ENCODE data around the gene YEATS4.

YEATS4 gene

DNA sequence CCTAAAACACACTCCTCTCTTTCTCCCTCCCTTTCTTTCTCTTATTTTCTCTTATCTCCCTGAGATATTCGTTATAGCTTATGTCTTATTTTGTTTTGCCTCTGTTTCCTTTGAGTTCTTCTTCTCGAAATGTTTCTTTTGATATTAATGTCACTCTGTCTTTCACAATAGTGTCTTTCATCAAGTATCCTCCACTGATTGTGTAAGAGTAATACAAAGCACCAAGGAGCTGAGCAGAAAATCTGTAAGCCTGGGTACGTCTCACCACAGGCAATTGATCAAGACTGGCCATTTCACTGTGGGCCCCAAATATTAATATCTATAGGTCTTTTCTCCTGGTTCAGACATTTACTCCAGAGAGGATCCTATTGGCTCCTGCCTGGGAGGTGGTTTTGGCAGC is 16.2 kb upstream of the YEATS4 start:
- DNase-seq: no peak

DNA sequence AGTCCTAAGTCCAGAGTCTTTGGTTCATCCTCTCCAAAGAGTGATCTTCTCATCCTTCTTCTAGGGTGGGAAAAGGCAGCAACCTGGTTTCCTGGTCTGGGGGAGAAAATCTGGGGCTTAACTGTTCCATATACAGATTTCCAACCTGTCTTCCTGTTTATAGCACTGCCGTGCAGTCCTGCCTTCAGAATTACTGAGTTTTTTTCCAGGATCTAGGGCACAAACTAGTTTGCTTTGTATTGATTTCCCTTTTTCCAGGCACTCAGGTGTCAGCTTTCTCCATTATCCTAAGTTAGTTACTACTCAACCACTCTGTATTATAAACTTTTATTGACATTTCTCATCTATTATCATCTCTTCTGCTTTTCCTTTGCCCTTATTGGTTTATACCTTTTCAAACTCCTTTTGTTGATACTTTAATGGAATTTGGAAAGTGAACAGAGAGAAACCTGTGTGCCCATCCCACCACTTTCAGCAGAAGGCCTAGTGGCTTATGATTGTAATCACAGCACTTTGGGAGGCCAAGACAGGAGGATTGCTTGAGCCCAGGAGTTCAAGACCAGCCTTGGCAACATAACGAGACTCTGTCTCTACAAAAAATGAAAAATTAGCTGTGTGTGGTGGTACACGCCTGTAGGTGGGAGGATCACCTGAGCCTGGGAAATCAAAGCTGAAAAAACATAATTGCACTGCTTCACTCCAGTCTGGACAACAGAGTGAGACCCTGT is 15.5 kb upstream of the YEATS4 start:
- no peak for DNase-seq

DNA sequence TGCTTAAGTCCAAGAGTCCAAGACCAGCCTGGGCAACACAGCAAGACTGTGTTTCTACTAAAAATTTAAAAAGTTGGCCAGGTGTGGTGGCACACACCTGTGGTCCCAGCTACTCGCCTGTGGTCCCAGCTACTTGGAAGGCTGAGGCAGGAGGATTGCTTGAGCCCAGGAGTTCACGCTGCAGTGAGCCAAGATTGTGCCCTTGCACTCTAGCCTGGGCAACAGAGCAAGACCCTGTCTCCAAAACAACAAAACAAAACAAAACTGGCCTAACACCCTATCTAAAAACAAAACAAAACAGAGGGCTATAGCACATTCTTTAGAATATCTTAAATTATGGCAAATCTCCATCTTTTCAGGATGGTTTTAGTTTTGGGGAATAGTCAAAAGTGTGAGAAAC is 14.5 kb upstream of the YEATS4 start:
- no peak for DNase-seq

DNA sequence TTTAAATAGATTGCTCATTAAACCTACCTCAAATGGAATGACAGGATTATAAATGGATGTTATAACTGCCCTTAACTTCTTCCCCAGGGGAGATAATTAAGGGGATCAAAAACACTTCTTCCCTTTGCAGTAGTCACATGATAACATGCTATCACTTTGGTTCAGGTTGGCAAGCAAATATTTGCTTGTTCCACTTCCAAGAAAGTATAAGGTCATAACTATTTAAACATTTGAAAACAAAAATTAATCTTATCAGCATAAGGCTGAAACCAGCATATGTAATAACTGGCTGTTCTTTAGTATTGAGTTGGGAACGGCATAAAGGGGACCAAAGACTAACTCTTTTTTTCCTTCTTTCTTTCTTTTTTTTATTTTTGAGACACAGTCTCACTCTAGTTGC is 13.8 kb upstream of the YEATS4 start:
- DNase-seq: no peak

DNA sequence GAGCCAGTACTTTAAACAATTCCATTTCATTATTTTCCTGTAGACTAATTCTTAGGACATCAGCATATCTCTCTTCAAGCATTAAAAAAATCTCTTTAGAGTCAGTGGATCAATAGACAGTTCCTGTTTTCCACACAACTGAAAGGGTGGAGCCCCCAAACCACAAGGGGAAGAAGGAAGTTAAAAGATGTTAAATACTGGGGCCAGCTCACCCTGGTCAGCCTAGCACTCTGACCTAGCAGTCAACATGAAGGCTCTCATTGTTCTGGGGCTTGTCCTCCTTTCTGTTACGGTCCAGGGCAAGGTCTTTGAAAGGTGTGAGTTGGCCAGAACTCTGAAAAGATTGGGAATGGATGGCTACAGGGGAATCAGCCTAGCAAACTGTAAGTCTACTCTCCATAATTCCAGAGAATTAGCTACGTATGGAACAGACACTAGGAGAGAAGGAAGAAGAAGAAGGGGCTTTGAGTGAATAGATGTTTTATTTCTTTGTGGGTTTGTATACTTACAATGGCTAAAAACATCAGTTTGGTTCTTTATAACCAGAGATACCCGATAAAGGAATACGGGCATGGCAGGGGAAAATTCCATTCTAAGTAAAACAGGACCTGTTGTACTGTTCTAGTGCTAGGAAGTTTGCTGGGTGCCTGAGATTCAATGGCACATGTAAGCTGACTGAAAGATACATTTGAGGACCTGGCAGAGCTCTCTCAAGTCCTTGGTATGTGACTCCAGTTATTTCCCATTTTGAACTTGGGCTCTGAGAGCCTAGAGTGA is 11.2 kb upstream of the YEATS4 start, which contains the start of gene LYZ:
LYZ (plus strand) TSS at position 220 of the 777 bp plus-strand sequence; CDS start at position 248, 28 bp downstream.
- no peak for DNase-seq

DNA sequence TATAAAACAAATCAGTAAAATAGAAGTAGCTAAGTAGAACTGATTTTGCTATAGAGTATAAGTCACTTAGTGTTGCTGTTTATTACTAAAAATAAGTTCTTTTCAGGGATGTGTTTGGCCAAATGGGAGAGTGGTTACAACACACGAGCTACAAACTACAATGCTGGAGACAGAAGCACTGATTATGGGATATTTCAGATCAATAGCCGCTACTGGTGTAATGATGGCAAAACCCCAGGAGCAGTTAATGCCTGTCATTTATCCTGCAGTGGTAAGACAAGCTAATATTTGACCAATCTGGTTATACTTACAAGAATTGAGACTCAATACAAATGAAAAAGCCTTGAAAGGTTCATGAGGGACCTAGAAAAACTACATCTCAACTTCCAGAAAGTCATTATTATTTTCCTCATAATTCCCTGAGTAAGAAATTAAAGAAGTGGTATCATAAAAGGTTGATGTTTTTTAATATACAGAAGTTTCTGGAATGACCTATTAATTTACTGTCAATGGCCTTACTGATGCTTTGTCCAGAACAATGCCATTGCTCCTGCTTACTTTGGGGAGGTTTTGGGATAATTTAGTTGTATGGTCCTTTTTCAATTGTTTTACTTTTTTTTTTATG is 9.4 kb upstream of the YEATS4 start:
- no peak for DNase-seq

DNA sequence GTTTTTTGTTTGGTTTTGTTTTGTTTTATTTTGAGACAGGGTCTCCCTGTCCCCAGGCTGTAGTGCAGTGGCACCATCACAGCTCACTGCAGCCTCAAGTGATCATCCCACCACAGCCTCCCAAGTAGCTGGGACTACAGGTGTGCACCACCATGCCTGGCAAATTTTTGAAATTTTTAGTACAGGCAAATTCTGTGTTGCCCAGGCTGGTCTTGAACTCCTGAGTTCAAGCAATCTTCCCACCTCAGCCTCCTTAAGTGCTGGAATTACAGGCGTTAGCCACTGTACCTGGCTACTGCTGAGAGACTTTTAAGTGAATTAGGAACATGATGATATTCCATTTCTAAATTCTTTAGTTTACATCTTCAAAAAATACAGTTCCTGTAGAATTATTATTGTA is 8.8 kb upstream of the YEATS4 start:
- no peak for DNase-seq

DNA sequence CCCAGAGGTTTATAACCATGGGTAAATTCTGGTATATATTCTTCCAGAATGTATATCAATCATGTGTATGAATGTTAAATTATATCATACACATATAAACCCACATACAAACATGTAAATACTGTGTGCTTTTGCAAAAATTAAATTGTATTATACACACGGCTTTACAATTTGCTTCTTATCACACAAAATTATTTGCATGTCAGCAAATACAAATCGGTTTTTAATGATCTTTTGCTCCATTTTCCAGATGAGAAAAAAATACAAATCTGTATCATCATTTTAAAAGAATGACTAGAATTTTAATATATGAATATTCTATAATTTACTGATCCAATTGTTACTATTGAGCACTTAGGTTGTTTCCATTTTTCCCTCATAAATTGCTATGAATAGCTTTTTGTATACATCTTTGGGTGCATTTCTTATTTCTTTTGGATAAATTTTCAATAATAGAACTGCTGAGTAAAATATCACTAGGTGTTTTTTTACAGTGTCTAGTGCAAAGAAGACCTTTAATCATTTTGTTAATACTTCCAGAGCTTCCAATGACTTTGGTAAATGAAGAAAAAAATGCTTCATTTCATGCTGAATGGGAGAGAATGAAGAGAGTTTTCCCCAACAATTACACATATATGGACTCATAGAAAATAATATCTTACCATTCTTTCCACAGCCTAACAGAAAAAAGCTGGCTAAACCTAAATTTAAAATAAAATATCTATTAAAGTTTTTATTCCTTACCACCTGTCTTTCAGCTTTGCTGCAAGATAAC is 7.9 kb upstream of the YEATS4 start:
- no peak for DNase-seq

DNA sequence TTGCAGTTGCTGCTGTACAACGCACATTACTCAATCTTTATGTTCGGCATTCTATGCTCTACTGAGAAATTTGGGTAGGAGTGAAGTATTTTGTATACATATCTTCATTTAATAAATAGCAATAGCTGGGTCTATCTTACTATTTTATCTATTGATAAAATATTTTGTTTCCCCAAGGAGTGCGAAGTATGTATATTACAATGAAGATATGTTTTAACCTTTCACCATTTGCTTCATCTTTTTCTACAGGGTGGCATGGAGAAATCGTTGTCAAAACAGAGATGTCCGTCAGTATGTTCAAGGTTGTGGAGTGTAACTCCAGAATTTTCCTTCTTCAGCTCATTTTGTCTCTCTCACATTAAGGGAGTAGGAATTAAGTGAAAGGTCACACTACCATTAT is 6.6 kb upstream of the YEATS4 start:
- no peak for DNase-seq

DNA sequence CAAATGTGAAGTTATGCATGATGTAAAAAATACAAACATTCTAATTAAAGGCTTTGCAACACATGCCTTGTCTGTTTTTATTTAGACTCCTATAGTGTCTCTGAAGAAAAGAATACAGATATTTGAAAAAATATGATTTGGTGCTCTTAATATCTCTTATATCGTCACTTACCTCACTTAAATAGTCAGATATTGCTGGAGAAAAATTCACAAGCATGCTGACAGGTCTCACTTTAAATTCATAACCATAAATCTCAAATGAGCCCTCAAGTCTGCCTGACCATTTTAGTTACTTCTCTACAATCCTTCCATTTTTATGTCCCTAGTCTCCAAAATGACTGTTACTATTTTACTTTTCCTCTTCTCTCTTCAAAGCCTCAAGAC is 5.4 kb upstream of the YEATS4 start:
- DNase-seq: no peak

DNA sequence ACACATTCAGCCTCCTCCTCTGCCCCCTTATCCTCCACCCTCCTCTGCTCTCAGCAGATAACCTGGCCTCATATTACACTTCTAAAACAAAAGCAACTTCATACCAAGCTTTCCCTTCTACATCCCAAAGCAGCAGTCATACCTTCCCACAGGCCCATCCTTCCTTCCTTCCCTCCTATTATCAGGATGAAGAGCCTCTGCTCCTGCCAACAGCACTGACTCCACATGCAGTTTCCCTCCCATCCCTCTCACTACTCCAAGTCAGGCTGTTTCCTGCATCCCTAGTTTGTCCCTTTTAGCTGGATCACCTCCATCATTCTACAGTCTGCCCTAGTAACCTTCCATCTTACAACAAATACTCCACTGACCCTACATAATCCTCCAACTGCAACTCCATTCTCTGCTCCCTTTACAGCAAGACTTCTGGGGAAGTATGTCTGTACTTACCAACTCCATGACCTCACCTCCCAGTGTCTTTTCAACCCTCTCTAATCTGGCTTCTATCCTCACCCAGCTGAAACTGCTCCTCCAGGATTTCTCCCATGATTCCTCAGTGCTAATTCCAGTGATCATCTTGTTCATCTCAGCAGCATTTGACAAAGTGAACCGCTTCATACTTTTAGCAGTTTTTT is 4.9 kb upstream of the YEATS4 start:
- no peak for DNase-seq

DNA sequence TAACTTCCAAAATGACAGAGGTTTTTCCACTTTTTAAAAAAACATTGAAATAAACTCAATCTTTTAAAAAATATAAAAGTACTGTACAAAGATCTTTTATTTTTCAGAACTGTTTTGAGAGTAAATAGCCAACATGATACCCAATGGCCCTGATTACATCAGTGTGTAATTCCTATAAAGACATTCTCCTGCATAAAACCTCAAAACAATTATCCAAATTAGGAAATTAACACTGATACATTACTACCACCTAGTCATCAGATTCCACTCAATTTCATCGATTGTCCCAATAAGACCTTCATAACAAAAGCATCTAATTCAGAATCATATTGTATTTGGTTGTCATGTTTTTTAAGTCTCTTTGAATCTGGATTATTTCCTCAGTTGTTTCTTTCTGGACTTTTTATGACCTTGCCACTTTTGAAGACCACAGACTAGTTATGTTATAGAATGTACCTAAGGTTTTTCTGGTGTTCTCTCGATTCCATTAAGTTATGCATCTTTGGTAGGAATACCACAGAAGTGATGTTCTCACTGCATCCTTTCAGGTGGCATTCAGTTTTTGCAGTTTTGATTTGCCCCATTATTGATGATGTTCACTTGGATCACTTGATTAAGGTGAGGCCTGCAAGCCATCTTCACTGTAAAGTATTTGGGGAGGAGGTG is 4.0 kb upstream of the YEATS4 start:
- DNase-seq: no peak

DNA sequence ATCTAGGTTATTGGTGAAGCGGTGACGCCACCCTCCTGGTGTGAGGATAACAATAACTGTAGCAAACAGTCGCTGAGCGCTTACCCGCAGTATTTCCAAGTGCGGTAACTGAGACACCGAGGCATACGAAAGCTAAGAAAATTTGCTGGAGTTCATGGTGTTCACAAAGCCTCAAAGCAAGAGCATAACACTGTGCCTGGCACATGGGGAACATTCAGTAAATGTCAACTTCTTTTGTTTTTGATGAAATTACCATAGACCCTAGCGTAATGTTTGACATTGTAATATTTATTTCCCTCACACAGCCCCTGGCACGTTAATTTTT is 767 bp downstream of the YEATS4 start:
- no peak for DNase-seq

DNA sequence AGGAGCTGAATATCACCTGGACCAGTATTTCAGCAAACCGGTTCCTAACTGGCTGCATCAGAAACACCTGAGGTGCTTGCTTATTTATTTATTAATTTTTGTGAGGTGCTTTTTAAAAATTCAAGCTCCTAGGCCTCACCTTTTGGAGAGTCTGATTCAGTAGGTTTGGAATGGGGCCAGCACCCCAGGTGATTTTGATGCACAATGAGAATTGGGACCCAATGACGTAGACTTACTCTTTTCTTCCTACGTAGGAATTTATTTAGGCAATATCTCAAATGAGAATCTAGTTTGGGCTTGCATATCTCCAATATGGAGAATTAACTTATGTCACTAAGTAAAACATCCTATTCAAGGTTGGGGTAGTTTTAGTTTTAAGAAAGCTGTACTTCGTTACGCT is 7.3 kb downstream of the YEATS4 start:
- DNase-seq: no peak

DNA sequence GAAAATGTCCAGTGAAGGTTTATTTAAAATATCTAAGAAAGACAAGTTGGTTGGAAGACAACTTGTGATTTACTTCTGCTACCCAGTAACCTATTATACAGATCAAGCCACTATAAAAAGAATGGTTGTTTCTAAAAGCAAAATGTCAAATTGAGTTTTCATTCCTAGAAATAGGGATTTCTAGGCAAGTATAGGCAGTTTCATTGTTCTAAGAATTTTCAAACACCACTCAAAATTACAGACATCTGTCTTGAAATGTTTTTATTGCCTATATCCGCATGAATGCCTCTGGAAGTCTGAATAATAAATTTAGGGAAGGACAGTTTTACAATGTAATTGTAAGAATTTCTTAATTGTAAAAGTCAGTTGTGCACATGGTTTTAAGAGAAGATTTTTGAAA is 8.6 kb downstream of the YEATS4 start:
- DNase-seq: no peak

DNA sequence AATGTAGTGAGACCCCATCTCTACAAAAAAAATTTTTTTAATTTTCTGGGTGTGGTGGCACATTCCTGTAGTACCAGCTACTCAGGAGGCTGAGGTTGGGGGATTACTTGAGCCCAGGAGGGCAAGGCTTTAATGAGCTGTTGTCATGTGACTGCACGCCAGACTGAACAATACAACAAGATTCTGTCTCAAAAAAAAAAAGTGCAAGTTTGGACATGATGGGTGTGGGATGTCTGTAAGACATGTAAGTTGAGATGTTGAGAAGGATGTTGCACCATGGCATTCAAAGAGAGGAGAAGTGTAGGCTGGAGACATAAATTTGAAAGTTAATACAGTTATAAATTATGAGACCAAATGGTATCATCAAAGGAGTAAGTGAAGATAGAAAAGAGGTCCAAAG is 23.5 kb downstream of the YEATS4 start:
- no peak for DNase-seq

DNA sequence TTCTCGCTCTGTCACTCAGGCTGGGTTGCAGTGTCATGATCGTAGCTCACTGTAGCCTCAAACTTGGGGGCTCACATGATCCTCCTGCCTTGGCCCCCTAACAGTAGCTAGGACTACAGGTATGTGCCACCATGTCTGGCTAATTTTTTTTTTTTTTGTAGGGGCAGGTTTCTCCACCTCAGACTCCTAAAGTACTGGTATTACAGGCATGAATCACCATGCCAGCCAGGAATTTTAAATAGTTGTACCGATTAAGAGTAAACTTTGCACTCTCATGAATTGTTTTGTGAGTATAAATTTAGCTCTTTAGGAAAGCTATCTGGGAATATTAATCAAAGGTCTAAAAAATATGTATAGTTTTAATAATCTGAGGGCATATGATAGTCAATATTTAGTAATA is 25.5 kb downstream of the YEATS4 start:
- no peak for DNase-seq

DNA sequence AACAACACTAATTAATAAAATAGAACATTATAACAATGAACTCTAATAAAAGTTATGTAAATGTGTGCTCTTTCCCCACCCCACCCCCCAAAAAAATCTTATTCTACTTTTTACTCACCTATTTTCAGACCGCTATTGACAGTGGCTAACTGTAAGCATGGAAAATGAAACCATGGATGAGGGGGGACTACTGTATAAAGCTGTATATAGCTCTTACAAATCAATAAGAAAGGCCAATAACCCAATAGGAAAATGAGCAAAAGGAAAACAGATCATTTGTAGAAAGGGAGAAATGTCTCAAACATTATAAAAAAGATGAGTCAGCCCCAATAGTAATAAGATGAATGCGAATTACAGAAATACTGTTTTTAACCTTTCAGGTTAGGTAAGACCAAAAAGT is 27.4 kb downstream of the YEATS4 start:
- no peak for DNase-seq

DNA sequence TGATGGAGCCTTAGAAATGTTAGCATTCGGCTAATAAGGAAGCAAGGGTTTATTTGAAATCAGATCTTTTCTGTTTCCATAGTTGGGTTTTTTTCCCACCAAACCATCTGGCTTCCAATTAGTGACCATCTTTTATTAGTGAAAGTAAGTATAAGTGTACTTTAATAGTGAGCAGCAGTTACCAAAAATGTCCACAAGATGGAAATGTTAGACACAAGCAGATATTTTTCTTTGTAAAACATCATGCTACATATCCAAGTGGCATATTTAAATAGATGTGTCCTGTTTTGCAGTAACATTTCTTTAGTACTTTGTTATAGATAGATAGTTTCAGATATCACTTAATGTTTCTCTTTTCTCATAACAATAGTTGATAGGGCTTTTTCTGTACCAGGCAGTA is 28.8 kb downstream of the YEATS4 start:
- DNase-seq: no peak

DNA sequence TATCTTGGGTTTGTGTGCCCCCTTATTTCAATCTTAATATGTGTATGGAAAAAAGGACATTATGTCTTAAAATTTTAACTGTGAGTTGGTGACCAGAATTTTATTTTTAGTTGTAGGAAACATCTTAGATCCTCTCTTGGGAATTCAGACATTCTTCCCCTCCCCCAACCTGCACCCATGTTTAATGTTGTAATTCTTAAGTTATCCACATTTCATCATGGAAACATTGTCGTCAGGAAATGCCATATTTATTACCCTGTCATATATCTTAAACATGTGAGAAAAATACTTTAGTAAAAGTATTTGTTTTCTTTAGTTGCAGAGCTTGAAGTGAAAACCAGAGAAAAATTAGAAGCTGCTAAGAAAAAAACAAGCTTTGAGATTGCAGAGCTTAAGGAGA is 30.3 kb downstream of the YEATS4 start:
- no peak for DNase-seq

DNA sequence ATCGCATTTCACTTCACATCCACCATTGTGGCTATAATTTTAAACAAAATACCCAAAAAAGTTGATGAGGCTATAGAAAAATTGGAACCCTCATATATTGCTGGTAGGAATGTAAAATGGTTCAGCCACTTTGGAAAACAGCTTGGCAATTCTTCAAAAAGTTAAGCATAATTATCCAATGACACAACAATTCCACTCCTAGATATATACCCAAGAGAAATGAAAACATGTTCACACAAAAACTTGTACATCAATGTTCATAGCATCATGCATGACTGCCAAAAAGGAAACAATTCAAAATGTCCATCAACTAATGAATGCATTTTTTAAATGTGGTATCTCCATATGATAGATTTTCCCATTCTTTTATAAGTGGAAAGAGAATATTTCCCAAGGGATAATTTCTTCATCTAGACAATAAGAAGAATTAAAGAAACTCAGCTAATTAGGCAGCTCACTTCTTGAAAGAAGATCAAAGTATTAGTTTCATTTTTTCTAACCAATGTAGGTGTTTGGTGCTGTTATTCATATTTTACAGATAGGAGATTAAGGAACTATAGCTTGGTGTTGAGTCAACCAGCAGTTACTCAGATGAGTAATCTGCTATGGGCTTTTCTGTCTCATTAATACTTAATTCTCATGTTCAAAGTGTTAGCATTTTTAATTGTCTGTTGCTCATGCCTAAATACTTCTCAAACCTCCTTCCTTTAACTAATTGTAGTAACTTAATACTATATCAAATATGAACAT is 32.8 kb downstream of the YEATS4 start:
- DNase-seq: no peak

DNA sequence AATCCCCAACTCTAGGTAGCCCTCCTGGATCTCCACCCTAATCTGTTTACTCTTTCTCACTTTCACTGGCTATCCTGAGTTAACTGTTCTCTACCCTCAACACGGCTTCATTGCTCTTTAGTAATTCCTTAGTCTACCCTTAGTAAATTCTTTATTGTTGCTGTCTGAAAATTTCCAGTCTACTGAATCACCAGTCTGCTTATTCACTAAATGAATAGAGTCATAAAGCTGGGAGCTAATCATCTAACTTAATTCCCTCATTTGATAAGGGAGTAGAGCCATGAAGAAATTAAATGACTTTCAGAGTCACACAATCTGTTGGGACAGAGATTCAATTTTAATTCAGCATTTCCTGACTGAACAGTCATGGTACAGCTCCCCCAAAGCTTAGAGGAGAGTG is 36.5 kb downstream of the YEATS4 start:
- DNase-seq: no peak
